Measurements from ENCODE around the gene SMPD4.
"Not testable (repeated sequence)": the region's sequence is repeated elsewhere in the genome, so short reads cannot be mapped to it uniquely, and the experiment has no call there.

The SMPD4 gene

DNA sequence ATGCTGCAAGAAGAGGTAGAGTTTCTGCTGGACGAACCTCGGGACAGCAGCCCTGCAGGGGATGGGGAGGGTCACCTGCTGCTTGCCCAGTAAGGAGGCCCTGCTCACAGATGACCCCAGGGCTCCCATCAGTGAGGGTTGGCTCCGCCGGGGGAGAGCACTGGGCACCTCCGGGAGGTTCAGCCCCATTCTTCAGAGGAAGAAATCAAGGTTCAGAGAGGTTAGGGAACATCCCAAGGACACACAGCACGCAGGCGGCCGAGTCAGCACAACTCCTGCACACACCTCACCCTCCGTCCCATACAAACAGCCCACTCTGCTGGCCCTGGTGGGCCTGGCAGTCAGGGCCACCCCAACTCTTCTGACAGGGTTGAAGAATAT lies 24.8 kb downstream of the SMPD4 start:
- DNase-seq: no peak
- Histone ChIP-seq H3K9me3 (no peaks in the 10 kb centered on the region), H3K36me3 (peaks cover 32 to 95% (median 64%) of the 10 kb centered on the region in 3 donors), H3K4me1 (no peaks in the 10 kb centered on the region), H3K27me3 (no peaks in the 10 kb centered on the region), H3K27ac (no peak overlapping the region), H3K4me3 (no peak overlapping the region)
- intact Hi-C loops (cut with DNase I; ENCODE audit: low total_unique reads): no loop called here
- no peak for TF ChIP-seq CTCF (IDR thresholded peaks at IDR 0.05)

- H3K4me1 ChIP-seq; H3K4me3 ChIP-seq; H3K27me3 ChIP-seq; H3K27ac ChIP-seq; DNase-seq; H3K9me3 ChIP-seq; intact Hi-C loops (cut with DNase I; ENCODE audit: low total_unique reads): not testable (repeated sequence)
- H3K36me3 ChIP-seq: peaks cover 32 to 89% (median 59%) of the 10 kb centered on the region in 3 donors
Observed at GRCh38 chr2:130155956-130156623, 25.3 kb downstream of the SMPD4 start.

DNA sequence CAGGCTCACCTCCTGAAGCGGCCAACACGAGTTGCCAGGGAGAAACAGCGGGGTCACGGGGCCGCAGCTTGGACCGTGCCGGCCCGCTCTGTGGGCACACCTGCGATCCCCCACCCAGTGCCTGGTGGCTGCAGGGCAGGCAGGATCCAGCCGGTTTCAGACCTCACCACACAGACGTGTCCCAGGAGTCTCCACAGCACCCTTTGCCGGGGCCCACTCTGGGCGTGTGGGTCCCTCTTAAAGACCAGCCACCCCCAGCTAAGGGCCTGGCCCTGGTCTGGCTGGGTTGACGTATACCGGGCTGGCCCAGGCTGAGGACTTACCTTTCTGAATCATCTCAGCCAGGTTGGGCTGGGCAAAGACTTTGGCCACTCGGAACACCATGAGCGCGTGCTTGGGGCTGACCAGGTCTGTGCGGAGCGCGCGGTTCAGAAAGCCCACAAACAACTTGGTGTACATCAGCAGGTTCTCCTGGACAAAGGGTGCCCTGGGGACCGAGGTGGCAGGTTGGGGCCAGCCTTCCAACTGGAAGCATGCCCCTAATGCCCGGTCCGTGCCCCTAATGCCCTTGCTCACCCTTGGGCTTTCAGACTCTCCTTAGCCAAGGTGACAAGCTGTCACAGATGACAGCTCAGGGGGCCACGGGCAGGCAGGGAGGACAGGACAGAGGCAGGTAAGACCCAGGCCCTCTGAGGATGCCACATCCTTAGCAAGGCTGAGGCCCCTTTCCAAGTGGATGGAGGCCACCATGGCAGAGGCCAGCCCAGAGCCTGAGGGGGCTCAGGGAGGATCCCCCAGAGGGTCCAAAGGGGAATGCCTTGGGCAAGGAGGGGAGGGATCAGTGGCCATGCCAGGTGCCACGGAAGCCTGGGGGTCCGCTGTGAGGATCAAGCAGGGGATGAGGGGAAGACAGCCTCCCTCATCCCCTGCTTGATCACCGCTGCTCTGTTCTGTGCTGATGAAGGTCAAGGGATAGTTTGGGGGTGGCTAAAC lies 26.3 kb downstream of the SMPD4 start:
- DNase-seq: no peak
- Histone ChIP-seq H3K9me3 (no peaks in the 10 kb centered on the region), H3K4me3 (no peak overlapping the region), H3K27ac (no peak overlapping the region), H3K36me3 (peaks cover 29 to 79% (median 54%) of the 10 kb centered on the region in 3 donors), H3K4me1 (no peaks in the 10 kb centered on the region), H3K27me3 (no peaks in the 10 kb centered on the region)
- TF ChIP-seq CTCF (IDR thresholded peaks at IDR 0.05): no peak
- intact Hi-C loops (cut with DNase I; ENCODE audit: low total_unique reads): no loop called here

GRCh38 chr2:130154423-130154770 lies 27.0 kb downstream of the SMPD4 start:
- H3K27me3 ChIP-seq; DNase-seq; H3K4me3 ChIP-seq; intact Hi-C loops (cut with DNase I; ENCODE audit: low total_unique reads); H3K27ac ChIP-seq; H3K9me3 ChIP-seq; H3K4me1 ChIP-seq: not testable (repeated sequence)
- peaks cover 25 to 72% (median 49%) of the 10 kb centered on the region in 3 donors for H3K36me3 ChIP-seq

GRCh38 chr2:130153721-130154422 lies 27.5 kb downstream of the SMPD4 start:
- H3K4me1 ChIP-seq; H3K27ac ChIP-seq; H3K27me3 ChIP-seq; DNase-seq; intact Hi-C loops (cut with DNase I; ENCODE audit: low total_unique reads); H3K9me3 ChIP-seq; H3K4me3 ChIP-seq: not testable (repeated sequence)
- peaks cover 25 to 67% (median 44%) of the 10 kb centered on the region in 3 donors for H3K36me3 ChIP-seq

GRCh38 chr2:130152816-130153595 lies 28.4 kb downstream of the SMPD4 start:
- Histone ChIP-seq H3K4me3 (no peak overlapping the region), H3K9me3 (no peaks in the 10 kb centered on the region), H3K27me3 (no peaks in the 10 kb centered on the region), H3K27ac (no peak overlapping the region), H3K36me3 (peaks cover 25 to 59% (median 39%) of the 10 kb centered on the region in 3 donors), H3K4me1 (no peaks in the 10 kb centered on the region)
- intact Hi-C loops (cut with DNase I; ENCODE audit: low total_unique reads): no loop called here
- no peak for DNase-seq
- TF ChIP-seq CTCF (IDR thresholded peaks at IDR 0.05): no peak

DNA sequence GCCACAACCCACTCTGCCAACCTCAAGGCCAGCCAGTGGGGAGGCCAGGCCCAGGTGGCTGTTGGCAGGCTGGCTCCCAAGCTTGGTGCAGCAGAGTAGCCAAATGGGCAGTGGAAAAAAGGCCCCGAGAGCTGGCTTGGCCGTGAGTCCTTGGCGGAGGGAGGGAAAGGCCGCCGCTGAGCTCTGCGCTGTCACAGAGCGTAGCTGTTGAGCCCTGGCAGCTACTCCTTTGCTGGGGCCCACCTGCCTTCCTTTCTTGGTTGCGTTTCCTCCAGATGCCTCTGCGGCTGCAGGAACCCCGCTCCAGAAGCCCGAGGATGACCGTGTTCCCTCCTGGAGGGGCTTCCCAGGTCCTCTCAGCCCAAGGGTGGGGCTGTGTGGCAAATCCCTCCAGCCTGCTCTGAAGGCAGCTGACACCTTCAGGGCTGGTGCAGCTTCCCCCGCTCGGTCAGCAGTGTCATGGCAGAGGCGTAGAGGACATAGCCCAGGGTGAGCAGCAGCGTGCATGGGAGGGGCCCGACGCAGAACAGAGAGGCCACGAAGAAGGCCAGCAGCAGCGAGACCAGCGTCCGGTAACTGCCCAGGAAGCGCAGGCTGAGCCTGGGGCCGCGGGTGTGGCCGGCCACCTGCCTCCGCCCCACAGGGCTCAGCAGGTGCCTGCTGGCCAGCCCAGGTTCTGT lies 29.1 kb downstream of the SMPD4 start:
- DNase-seq; intact Hi-C loops (cut with DNase I; ENCODE audit: low total_unique reads): not testable (repeated sequence)

DNA sequence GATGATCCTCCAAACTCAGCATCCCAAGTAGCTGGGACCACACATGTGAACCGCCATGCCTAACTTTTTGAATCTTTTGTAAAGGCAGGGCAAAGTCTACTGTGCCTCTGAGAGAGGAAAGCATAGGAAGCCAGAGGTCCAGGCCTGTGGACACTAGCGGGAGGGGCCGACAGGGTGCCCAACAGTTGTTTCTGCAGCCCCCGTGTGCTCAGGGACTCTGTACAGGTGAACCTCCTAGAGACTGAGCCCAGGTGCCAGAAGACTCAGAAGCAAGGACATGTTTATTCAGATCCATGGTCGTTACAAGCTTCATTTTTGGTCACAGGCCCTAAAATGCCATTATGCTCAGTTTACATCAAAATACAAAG lies 30.3 kb downstream of the SMPD4 start:
- peaks cover 25 to 45% (median 34%) of the 10 kb centered on the region in 3 donors for H3K36me3 ChIP-seq
- H3K9me3 ChIP-seq; H3K27ac ChIP-seq; intact Hi-C loops (cut with DNase I; ENCODE audit: low total_unique reads); H3K27me3 ChIP-seq; H3K4me1 ChIP-seq; DNase-seq; H3K4me3 ChIP-seq: not testable (repeated sequence)

More for the DNA sequence above, 29.1 kb downstream of the SMPD4 start:
- peaks cover 25 to 51% (median 35%) of the 10 kb centered on the region in 3 donors for H3K36me3 ChIP-seq
- H3K27ac ChIP-seq, H3K4me1 ChIP-seq, H3K27me3 ChIP-seq, H3K4me3 ChIP-seq, H3K9me3 ChIP-seq: not testable (repeated sequence)
